GM10248 (cell line): ENCODE measurements around the gene TMEM86B.
"Not testable (repeated sequence)": the region's sequence is repeated elsewhere in the genome, so short reads cannot be mapped to it uniquely, and the experiment has no call there.

Source experiments
- CTCF ChIA-PET: fragments of 300-600 bp; sonication (Branson Sonifier 250); formaldehyde crosslinking; extraction: SDS; loops from one replicate; lab custom pipeline; 2021; ENCODE audit warnings: antibody characterized with exemption; lab: Yijun Ruan, JAX
- POLR2A ChIA-PET: fragments of 350-650 bp; sonication (Branson Sonifier 250); formaldehyde crosslinking; extraction: SDS; loops from one replicate; lab custom pipeline; 2020; ENCODE audit warnings: antibody characterized with exemption; lab: Yijun Ruan, JAX
- DNase-seq: peaks from one replicate; pipeline ENCODE4 v3.0.0; 2012; ENCODE audit errors: extremely low spot score
- CTCF ChIP-seq: IDR thresholded peaks from 2 replicates; pipeline ENCODE4 v1.5.1; 2012; ENCODE audit warnings: mild to moderate bottlenecking, low read depth; ENCODE audit errors: extremely low read depth, missing control alignments, control extremely low read depth

TMEM86B gene

GRCh38 chr19:55225415-55225958 lies 3.1 kb downstream of the TMEM86B start:
- DNase-seq: no peak
- no peak for TF ChIP-seq CTCF
- ChIA-PET CTCF (no interaction called here), POLR2A (no interaction called here)

- CTCF ChIA-PET, POLR2A ChIA-PET, DNase-seq: not testable (repeated sequence)
Measured at GRCh38 chr19:55224679-55225414, 3.7 kb downstream of the TMEM86B start.

GRCh38 chr19:55224038-55224665 lies 4.4 kb downstream of the TMEM86B start:
- POLR2A ChIA-PET: no interaction called here
- DNase-seq: no peak
- no peak for TF ChIP-seq CTCF
- CTCF ChIA-PET: no interaction called here

- no peak for DNase-seq
- POLR2A ChIA-PET: no interaction called here
- no peak for TF ChIP-seq CTCF
- CTCF ChIA-PET: no interaction called here
Measured at GRCh38 chr19:55223291-55224037, 5.1 kb downstream of the TMEM86B start.

- TF ChIP-seq CTCF: no peak
- no peak for DNase-seq
- ChIA-PET CTCF (interaction anchor here (1.5 kb wide), 1 partner anchor 60 kb away, joined by 4 read pairs; no protein-coding TSS in a partner anchor), POLR2A (no interaction called here)
Measured at GRCh38 chr19:55220525-55220924, 8.0 kb downstream of the TMEM86B start.

GRCh38 chr19:55216461-55217198 lies 11.9 kb downstream of the TMEM86B start:
- DNase-seq: peak; percentile 70
- ChIA-PET CTCF (no interaction called here), POLR2A (no interaction called here)
- no peak for TF ChIP-seq CTCF
